Peyer's patch (tissue), 4 donors: ENCODE measurements around the gene GIPC2. TPM values are rescaled to one million over a fixed set of nuclear protein-coding genes. Genes with fewer than 3 reads are reported as not detected.

Source experiments
- DNase-seq, 3 donors: peaks; one replicate each; pipeline ENCODE4 v3.0.0-alpha.2; 2017 to 2019
- H3K27ac ChIP-seq, 4 donors: fragments of 200-600 bp; sonication (generic); one replicate each; pipeline ENCODE4 v1.5.1; 2016 to 2019
- H3K27me3 ChIP-seq, 2 donors: fragments of 200-600 bp; sonication (generic); one replicate each; pipeline ENCODE4 v1.5.1; 2019
- H3K36me3 ChIP-seq, 3 donors: fragments of 200-600 bp; sonication (generic); one replicate each; pipeline ENCODE4 v1.5.1; 2016 to 2019
- H3K4me1 ChIP-seq, 4 donors: fragments of 200-600 bp; sonication (generic); one replicate each; pipeline ENCODE4 v1.5.1; 2016 to 2019
- H3K4me3 ChIP-seq, 4 donors: fragments of 200-600 bp; sonication (generic); 1 replicate in 3 of 4; 2 replicates in 1 of 4; pipeline ENCODE4 v1.5.1; 2016 to 2019; ENCODE audit warnings: mild to moderate bottlenecking in 1 of 4
- H3K9me3 ChIP-seq, 4 donors: fragments of 200-600 bp; sonication (generic); one replicate each; pipeline ENCODE4 v1.5.1; 2016 to 2019; ENCODE audit warnings: mild to moderate bottlenecking in 1 of 4
- POLR2A ChIP-seq, 2 donors: fragments of 450-650 bp; IDR thresholded peaks; one replicate each; pipeline ENCODE4 v1.5.1; 2017; ENCODE audit warnings: antibody characterized with exemption in 2 of 2, mild to moderate bottlenecking in 2 of 2, moderate library complexity in 2 of 2
- total RNA-seq, 4 donors: library from RNA; depleted of rRNA; stranded (reverse); fragments of >200 nt; gene quantifications; one replicate each; pipeline ENCODE4 v1.1.0, GENCODE V29; 2016
- TF ChIP-seq, protein P1 (sequence below), 6 experiments: fragments of 450-650 bp in 4 of 6; fragments of 200-600 bp in 2 of 6; sonication (generic) in 1 of 6; IDR thresholded peaks; one replicate each; pipeline ENCODE4 v1.5.1; 2017 to 2019; ENCODE audit warnings: antibody characterized with exemption in 6 of 6, mild to moderate bottlenecking in 3 of 6, moderate library complexity in 1 of 6

The GIPC2 gene
- total RNA-seq, 4 donors from 2014 or later = 21.5 to 103 (median 52.2) TPM

DNA sequence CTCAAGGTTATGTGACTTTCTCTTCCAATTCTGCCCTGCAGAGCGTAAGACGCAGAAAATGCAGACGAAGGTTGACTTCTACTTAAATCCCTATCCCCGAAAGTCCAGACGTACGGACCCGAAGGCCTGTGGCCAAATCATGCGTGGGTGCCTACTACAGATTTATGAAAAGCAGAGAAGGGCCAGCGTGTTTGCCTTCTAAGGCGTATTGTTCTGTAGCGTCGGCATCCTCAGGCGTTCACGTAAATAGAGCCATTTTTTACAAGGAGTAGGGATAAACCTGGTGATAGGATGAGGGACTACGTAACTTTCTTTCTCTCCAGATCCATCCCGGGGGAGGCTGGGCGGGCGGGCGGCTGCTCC lies 222 bp upstream of the GIPC2 start:
- peak overlapping the region; percentile 54 to 85 (median 73) for H3K4me3 ChIP-seq
- H3K27ac ChIP-seq = peak overlapping the region; percentile 17 to 92 (median 82)
- peaks cover 0 to 5% (median 0%) of the 10 kb centered on the region in 4 donors for H3K4me1 ChIP-seq
- no peaks in the 10 kb centered on the region for H3K36me3 ChIP-seq
- no peaks in the 10 kb centered on the region for H3K27me3 ChIP-seq
- H3K9me3 ChIP-seq = no peaks in the 10 kb centered on the region
- no peak for TF ChIP-seq POLR2A (IDR thresholded peaks at IDR 0.05)
- TF ChIP-seq, protein P1, sequence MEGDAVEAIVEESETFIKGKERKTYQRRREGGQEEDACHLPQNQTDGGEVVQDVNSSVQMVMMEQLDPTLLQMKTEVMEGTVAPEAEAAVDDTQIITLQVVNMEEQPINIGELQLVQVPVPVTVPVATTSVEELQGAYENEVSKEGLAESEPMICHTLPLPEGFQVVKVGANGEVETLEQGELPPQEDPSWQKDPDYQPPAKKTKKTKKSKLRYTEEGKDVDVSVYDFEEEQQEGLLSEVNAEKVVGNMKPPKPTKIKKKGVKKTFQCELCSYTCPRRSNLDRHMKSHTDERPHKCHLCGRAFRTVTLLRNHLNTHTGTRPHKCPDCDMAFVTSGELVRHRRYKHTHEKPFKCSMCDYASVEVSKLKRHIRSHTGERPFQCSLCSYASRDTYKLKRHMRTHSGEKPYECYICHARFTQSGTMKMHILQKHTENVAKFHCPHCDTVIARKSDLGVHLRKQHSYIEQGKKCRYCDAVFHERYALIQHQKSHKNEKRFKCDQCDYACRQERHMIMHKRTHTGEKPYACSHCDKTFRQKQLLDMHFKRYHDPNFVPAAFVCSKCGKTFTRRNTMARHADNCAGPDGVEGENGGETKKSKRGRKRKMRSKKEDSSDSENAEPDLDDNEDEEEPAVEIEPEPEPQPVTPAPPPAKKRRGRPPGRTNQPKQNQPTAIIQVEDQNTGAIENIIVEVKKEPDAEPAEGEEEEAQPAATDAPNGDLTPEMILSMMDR (IDR thresholded peaks at IDR 0.05) = no peak
- no peak for DNase-seq

DNA sequence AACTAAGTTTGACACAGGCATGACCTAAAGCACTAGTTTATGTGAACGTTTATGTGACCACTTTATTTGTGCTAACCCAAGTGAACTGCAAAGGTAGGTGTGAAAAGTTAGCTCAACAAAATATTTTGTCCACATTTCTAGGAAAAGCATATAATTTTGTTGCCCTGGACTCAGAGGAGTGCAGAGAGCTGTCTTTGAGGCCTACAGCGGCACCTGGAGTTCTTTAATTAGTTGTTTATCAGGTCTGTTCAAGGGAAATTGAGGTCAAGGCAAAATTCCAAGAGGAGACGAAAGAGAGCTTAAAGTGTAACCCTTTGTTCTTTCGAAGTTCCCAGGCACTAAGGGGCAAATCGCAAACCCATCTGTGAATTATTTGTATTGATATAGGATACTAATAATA lies 1.3 kb downstream of the GIPC2 start:
- TF ChIP-seq, protein P1 (IDR thresholded peaks at IDR 0.05) = peak in 1 of 6 experiments; percentile 28
- no peak for TF ChIP-seq POLR2A (IDR thresholded peaks at IDR 0.05)
- peaks cover 0 to 5% (median 0%) of the 10 kb centered on the region in 4 donors for H3K4me1 ChIP-seq
- H3K36me3 ChIP-seq = no peaks in the 10 kb centered on the region
- H3K27me3 ChIP-seq = no peaks in the 10 kb centered on the region
- no peaks in the 10 kb centered on the region for H3K9me3 ChIP-seq
- no peak for DNase-seq
- peak overlapping the region in 3 of 4 donors; percentile 77 to 92 (median 88) for H3K27ac ChIP-seq
- H3K4me3 ChIP-seq = peak overlapping the region in 3 of 4 donors; percentile 65 to 85 (median 81)

DNA sequence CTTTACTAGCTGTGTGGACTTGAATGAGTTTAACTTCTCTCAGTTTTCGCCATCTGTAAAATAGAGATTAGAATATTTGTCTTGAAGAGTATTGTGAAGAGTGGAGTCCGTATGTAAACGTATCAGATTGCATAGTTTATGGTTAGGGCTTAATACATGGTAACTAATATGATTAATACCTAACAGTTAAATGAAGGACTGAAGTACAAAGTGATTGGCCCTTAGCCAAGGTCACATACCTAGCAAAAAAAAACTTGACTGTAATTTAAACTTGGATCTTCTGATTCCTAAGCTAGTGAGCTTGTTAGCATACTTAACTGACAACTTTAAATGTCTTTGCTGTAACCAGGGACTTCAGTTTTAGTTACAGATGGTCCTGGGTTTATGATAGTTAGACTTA lies 1.9 kb downstream of the GIPC2 start:
- Histone ChIP-seq H3K27me3 (no peaks in the 10 kb centered on the region), H3K4me1 (peaks cover 0 to 5% (median 0%) of the 10 kb centered on the region in 4 donors), H3K27ac (peak overlapping the region in 2 of 4 donors; percentile 88 to 92), H3K36me3 (no peaks in the 10 kb centered on the region), H3K9me3 (no peaks in the 10 kb centered on the region), H3K4me3 (peak overlapping the region in 2 of 4 donors; percentile 81 to 85)
- TF ChIP-seq POLR2A (IDR thresholded peaks at IDR 0.05) = no peak
- TF ChIP-seq, protein P1 (IDR thresholded peaks at IDR 0.05) = no peak
- no peak for DNase-seq

DNA sequence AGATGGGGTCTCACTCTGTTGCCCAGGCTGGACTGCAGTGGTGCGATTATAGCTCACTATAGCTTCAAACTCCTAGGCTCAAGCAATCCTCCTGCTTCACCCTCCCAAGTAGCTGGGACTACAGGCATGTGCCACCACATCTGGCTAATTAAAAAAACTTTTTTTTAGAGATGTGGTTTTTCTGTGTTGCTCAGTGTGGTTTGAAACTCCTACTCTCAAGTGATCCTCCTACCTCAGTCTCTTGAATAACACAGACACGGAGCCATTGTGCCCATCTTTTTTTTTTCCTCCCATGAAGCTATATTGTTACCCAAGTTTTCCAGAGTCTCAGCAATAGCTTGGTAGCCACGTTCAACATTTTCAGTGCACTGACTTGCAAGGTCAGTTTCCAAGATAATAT lies 2.7 kb downstream of the GIPC2 start:
- Histone ChIP-seq H3K9me3 (no peaks in the 10 kb centered on the region), H3K27me3 (no peaks in the 10 kb centered on the region), H3K27ac (no peak overlapping the region), H3K4me3 (no peak overlapping the region), H3K36me3 (no peaks in the 10 kb centered on the region), H3K4me1 (peaks cover 0 to 5% (median 0%) of the 10 kb centered on the region in 4 donors)
- TF ChIP-seq, protein P1 (IDR thresholded peaks at IDR 0.05) = no peak
- no peak for TF ChIP-seq POLR2A (IDR thresholded peaks at IDR 0.05)
- DNase-seq = no peak

DNA sequence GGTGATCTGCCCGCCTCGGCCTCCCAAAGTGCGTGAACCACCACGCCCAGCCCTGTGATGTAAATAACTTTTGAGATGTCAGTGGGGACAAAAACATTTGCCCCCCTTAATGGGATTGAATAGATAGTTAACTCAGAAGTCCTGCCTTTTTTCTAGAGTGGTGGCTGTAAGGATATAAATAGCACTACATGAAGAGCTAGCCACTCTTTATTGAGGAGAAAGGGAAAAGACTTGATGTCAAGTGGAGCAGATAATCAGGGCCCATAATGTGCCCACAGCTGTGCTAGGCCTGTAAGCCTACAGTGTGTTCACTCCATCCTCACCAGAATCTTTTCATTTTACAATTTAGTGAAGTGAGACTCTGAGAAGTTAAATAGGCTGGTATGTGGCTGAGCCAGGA lies 3.6 kb downstream of the GIPC2 start:
- Histone ChIP-seq H3K36me3 (no peaks in the 10 kb centered on the region), H3K4me1 (no peaks in the 10 kb centered on the region), H3K4me3 (no peak overlapping the region), H3K27me3 (no peaks in the 10 kb centered on the region), H3K9me3 (no peaks in the 10 kb centered on the region), H3K27ac (no peak overlapping the region)
- TF ChIP-seq POLR2A (IDR thresholded peaks at IDR 0.05) = no peak
- TF ChIP-seq, protein P1 (IDR thresholded peaks at IDR 0.05) = no peak
- no peak for DNase-seq

DNA sequence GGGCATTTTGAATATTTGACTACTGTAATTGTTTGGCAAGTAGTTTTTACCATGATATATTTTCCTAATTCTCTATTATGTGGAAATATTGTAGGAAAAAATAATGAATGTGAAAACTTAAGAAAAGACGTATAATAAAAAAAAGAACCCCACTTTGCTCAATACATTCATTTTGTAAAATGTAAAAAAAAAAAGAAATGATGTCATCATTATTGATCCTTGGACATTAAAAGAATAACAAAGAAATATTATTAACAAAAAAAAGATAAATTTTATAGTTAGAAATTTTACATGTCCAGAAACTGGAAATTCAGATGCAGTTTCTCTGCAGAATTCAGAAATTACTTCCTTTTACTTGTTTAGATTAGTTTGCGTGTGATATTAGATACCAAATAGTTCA lies 5.2 kb downstream of the GIPC2 start:
- no peaks in the 10 kb centered on the region for H3K36me3 ChIP-seq
- H3K9me3 ChIP-seq = no peaks in the 10 kb centered on the region
- H3K27ac ChIP-seq = no peak overlapping the region
- TF ChIP-seq, protein P1 (IDR thresholded peaks at IDR 0.05) = no peak
- TF ChIP-seq POLR2A (IDR thresholded peaks at IDR 0.05) = no peak
- H3K27me3 ChIP-seq = no peaks in the 10 kb centered on the region
- no peak overlapping the region for H3K4me3 ChIP-seq
- DNase-seq = no peak
- peaks cover 0 to 6% (median 0%) of the 10 kb centered on the region in 4 donors for H3K4me1 ChIP-seq
